Measurements from ENCODE around the gene NEK9. TPM values are rescaled to one million over a fixed set of nuclear protein-coding genes. Genes with fewer than 3 reads are reported as not detected.

NEK9 gene
- total RNA-seq, 1 experiment from 2014 or later: 56.5 TPM

- H3K9me3 Mint-ChIP-seq: no peaks in the 10 kb centered on the region
- Histone ChIP-seq H2AFZ (ENCODE audit: low read length) (no peak overlapping the region), H3K9me3 (ENCODE audit: control insufficient read depth, low read depth, low read length) (no peaks in the 10 kb centered on the region), H3K18ac (ENCODE audit: insufficient read length, low read depth, low read length) (no peak overlapping the region), H3K27me3 (ENCODE audit: insufficient read depth, low read length) (no peaks in the 10 kb centered on the region), H4K20me1 (ENCODE audit: control insufficient read depth, insufficient read depth, insufficient read length) (no peaks in the 10 kb centered on the region), H2BK5ac (ENCODE audit: insufficient read length, low read length) (no peak overlapping the region), H4K91ac (ENCODE audit: insufficient read length, low read depth, low read length) (no peak overlapping the region), H4K5ac (ENCODE audit: insufficient read length, low read depth, low read length) (no peak overlapping the region), H3K79me1 (ENCODE audit: insufficient read depth, low read depth, low read length, poor library complexity, severe bottlenecking) (peaks cover 18% of the 10 kb centered on the region), H3K4me2 (ENCODE audit: insufficient read depth, insufficient read length, low read length) (no peak overlapping the region), H2AK5ac (ENCODE audit: insufficient read length, low read length) (no peak overlapping the region), H3K56ac (ENCODE audit: insufficient read length, low read depth, low read length) (no peak overlapping the region), H3K23ac (ENCODE audit: insufficient read length, low read depth, low read length) (no peak overlapping the region), H3K27ac (ENCODE audit: insufficient read length, low read depth, low read length) (no peak overlapping the region), H3K9ac (ENCODE audit: extremely low read depth, insufficient read length, low read length) (no peak overlapping the region), H3K4me1 (ENCODE audit: insufficient read depth, low read length) (no peaks in the 10 kb centered on the region), H4K8ac (replicated peaks; ENCODE audit: insufficient read length, low read depth, low read length) (no peak overlapping the region), H2BK12ac (ENCODE audit: insufficient read length, low read depth, low read length) (no peak overlapping the region), H2BK15ac (ENCODE audit: low read depth, low read length) (no peak overlapping the region), H3T11ph (ENCODE audit: low read length) (no peak overlapping the region), H3K4ac (ENCODE audit: low read depth, low read length) (no peak overlapping the region), H3K79me2 (ENCODE audit: insufficient read depth, low read length) (peaks cover 39% of the 10 kb centered on the region; the same call in 1 of the 2 replicates), H3K23me2 (ENCODE audit: insufficient read length, low read depth, low read length, poor library complexity, severe bottlenecking) (no peaks in the 10 kb centered on the region), H2BK20ac (ENCODE audit: low read depth, low read length, poor library complexity, severe bottlenecking) (no peak overlapping the region), H3K14ac (ENCODE audit: insufficient read depth, low read length) (no peak overlapping the region), H2BK120ac (ENCODE audit: low read depth, low read length, poor library complexity, severe bottlenecking) (no peak overlapping the region)
- H3K4me1 Mint-ChIP-seq: peaks cover 16 to 31% of the 10 kb centered on the region in 2 experiments
- WGBS (ENCODE audit: extremely low coverage, insufficient read length, low lambda C conversion rate): no CpG with 5 or more reads among the region's 4 CpGs
- H3K27me3 Mint-ChIP-seq (ENCODE audit: low read depth): no peaks in the 10 kb centered on the region
- TF ChIP-seq, protein P1, sequence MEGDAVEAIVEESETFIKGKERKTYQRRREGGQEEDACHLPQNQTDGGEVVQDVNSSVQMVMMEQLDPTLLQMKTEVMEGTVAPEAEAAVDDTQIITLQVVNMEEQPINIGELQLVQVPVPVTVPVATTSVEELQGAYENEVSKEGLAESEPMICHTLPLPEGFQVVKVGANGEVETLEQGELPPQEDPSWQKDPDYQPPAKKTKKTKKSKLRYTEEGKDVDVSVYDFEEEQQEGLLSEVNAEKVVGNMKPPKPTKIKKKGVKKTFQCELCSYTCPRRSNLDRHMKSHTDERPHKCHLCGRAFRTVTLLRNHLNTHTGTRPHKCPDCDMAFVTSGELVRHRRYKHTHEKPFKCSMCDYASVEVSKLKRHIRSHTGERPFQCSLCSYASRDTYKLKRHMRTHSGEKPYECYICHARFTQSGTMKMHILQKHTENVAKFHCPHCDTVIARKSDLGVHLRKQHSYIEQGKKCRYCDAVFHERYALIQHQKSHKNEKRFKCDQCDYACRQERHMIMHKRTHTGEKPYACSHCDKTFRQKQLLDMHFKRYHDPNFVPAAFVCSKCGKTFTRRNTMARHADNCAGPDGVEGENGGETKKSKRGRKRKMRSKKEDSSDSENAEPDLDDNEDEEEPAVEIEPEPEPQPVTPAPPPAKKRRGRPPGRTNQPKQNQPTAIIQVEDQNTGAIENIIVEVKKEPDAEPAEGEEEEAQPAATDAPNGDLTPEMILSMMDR (conservative IDR thresholded peaks at IDR 0.05): no peak
- H3K4me3 Mint-ChIP-seq: no peak overlapping the region
- H3K27ac Mint-ChIP-seq: peak overlapping the region in 1 of 3 experiments; percentile 3; a peak in 1 of 7 replicates
- peaks cover 0 to 4% (median 0%) of the 10 kb centered on the region in 3 experiments; a peak in 1 of 7 replicates for H3K36me3 Mint-ChIP-seq (ENCODE audit: insufficient read depth in 1 of 3, low read depth in 3 of 3)
- no peak for DNase-seq
Measured at GRCh38 chr14:75170772-75171171, 43.9 kb upstream of the NEK9 start.
